Hematopoietic multipotent progenitor cell (in vitro differentiated cells): ENCODE measurements around the gene AP5Z1. TPM values are rescaled to one million over a fixed set of nuclear protein-coding genes. Genes with fewer than 3 reads are reported as not detected.
A peak's percentile ranks its signal among the peaks of the same experiment; 100 is the strongest.

Experiments used
- DNase-seq, 3 donors: peaks; one replicate each; pipeline ENCODE4 v3.0.0-alpha.2; 2011 to 2015; ENCODE audit warnings: low read depth in 2 of 3, low spot score in 2 of 3
- total RNA-seq: library from RNA; depleted of rRNA; stranded (reverse); fragments of >200 nt; gene quantifications from one replicate; pipeline ENCODE4 v1.2.3, GENCODE V29; 2012

Gene AP5Z1
- total RNA-seq, 1 donor: 53.3 TPM

GRCh38 chr7:4745971-4746919 is 29.2 kb upstream of the AP5Z1 start:
- peak in 2 of 3 donors; percentile 60 to 63 for DNase-seq

DNA sequence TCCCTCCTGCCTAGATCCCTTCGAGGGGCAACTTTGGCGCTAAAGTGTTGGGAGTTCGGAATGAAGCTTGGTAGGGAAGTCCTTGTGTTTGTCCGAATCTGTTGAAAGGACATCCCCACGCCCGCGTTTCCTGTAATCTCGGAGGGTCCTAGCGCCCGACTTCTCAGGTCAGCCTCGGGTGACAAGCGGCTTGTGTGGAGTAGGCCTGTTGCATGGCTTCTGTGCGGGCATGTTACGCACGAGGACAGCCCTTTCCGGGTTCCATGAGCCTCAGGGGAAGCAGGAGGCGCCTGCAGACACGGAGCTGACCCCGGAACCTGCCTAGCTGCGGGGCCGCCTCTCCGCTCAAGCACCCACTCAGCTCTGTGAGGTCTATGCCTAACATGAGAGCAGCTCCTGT is 28.4 kb upstream of the AP5Z1 start:
- DNase-seq: no peak

DNA sequence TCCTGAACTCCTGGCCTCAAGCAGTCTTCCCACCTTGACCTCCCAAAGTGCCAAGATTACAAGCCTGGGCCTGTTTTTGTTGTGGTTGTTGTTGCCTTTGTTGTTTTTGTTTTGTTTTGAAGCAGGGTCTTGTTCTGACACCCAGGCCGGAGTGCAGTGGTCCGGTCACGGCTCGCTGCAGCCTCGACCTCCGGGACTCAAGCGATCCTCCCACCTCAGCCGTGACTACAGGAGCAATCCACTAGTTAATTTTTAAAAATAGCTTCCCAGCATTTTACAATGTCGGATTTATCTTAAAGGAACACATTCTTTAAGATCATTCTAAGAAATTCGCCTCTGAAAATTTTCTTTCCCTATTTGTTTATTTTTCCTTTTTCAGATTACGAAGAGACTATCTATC is 27.7 kb upstream of the AP5Z1 start:
- DNase-seq: no peak

- DNase-seq: peak in 1 of 3 donors; percentile 18
Measured at GRCh38 chr7:4748231-4748681, 27.2 kb upstream of the AP5Z1 start.

GRCh38 chr7:4749363-4749762 is 26.1 kb upstream of the AP5Z1 start:
- DNase-seq: no peak

GRCh38 chr7:4749798-4750197 is 25.6 kb upstream of the AP5Z1 start:
- DNase-seq: no peak

DNA sequence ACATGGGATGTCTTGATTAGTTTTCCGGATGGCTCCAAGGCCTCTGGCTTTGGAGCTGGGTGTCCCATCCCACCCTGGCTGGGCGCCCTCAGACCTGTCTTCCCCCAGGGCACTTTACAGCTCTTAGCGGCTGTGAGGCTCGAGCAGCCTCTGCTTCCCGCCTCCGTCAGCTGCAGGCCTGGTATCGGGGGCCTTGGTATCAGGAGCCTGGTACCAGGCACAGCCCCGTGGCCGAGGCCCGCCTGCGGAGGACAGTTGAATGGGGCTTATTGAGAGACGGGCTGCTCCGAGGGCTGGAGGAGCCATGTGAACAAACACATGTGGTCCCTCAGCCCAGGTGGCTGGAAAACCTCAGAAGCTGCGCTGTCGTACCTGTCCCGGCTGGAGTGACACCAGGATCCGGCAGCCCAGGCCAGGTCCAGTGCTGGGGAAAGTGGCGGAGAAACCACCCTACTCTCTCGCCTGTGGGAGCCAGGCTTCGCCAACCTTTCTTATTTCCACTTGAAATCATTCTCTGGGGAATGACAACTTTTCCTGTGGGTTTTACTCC is 23.9 kb upstream of the AP5Z1 start:
- DNase-seq: no peak

GRCh38 chr7:4753598-4754432 is 21.6 kb upstream of the AP5Z1 start:
- DNase-seq: peak; percentile 61 to 76 (median 73)

DNA sequence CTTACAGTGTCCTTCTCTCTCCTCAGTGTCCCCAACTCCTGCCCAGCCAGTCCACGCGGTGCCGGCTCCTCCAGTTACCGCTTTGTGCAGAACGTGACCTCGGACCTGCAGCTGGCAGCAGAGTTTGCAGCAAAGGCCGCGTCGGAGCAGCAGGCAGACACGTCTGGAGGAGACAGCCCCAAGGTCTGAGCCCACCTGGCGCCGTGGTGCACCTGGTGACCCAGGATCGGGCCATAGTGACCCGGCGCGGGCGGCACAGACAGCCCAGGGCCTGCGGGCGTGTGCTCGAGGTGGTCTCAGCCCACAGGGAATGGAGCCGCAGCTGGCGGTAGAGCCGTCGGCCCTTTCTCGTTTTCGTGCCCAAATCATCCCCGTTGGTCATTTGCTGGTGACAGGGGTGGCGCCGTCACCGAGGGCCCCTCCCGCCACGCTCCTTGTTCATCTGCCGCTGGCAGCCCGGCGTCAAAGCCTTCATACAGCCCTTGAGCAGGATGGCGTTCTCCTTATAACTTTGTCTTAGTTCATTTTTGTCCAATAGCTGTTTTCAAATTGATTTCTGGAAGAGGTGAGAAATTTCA is 20.9 kb upstream of the AP5Z1 start:
- DNase-seq: no peak

GRCh38 chr7:4755045-4755444 is 20.4 kb upstream of the AP5Z1 start:
- no peak for DNase-seq

DNA sequence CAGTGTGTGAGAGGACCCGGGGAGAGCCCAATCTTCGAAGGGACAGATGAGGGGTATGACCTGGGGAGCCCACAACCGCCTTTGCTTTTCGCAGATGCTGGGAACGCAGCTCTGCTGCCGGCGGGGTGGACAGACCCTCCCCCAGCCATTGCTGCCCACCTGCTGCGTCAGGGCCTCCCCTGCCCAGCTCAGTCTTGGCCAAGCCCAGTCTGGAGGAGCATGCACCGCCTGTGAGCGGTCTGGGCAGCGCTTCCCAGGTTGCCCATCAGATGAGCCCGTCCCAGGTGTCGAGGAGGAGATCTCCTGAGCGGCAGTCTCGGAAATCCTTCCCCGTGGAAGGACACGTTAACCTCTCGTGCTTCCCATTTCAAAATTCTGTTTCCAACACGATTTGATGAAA is 17.3 kb upstream of the AP5Z1 start:
- no peak for DNase-seq

GRCh38 chr7:4758791-4759190 is 16.6 kb upstream of the AP5Z1 start:
- DNase-seq: no peak

- DNase-seq: no peak
Measured at GRCh38 chr7:4759211-4759610, 16.2 kb upstream of the AP5Z1 start.

DNA sequence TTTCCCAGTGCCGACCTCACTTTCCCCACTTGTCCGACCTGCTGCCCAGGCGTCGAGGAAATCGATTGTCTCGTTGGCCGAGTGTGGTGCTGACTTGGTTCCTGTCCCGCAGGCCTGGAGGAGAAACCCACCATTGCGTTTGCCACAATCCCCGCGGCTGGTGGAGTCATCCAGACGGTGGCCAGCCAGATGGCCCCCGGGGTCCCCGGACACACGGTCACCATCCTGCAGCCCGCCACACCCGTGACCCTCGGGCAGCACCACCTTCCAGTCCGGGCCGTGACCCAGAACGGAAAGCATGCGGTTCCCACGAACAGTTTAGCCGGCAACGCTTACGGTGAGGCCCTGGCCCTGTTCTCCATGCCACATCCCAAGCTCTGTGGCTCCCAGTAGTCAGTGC is 14.5 kb upstream of the AP5Z1 start:
- no peak for DNase-seq

GRCh38 chr7:4762121-4763055 is 13.0 kb upstream of the AP5Z1 start:
- no peak for DNase-seq

DNA sequence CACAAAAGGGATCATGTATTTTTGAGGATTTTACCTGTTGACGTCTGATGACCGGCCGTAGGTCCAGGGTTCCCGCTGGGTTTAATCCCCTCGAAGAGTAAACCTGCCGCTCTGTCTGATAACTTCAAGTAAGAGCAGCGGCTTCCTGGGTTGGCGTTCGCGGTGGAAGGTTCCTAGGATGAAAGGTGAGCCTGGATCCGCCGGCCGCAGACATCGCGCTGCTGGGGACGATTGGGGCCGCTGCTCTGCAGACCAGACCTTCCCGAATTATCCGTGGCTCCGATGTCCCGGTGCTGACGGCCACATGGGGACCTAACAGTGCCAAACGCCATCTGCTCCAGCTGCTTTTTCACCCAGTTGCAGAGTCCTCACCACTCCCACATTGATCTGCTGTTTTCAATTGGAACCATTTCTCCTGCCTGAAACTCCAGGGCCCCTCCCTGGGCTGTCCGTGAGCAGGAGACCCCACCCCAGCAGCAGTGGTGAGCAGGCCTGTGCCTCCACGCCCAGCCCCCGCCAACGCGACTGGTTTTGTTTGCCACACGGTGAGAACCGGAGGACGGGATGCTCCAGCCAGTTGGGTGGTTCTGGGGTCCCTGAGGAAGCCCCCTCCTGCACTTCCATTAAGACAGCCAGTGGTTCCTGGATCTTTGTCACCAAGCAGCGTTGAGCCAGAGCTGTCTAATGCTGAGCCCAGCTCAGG is 12.2 kb upstream of the AP5Z1 start:
- DNase-seq: no peak

- DNase-seq: no peak
Measured at GRCh38 chr7:4763794-4764185, 11.6 kb upstream of the AP5Z1 start.

DNA sequence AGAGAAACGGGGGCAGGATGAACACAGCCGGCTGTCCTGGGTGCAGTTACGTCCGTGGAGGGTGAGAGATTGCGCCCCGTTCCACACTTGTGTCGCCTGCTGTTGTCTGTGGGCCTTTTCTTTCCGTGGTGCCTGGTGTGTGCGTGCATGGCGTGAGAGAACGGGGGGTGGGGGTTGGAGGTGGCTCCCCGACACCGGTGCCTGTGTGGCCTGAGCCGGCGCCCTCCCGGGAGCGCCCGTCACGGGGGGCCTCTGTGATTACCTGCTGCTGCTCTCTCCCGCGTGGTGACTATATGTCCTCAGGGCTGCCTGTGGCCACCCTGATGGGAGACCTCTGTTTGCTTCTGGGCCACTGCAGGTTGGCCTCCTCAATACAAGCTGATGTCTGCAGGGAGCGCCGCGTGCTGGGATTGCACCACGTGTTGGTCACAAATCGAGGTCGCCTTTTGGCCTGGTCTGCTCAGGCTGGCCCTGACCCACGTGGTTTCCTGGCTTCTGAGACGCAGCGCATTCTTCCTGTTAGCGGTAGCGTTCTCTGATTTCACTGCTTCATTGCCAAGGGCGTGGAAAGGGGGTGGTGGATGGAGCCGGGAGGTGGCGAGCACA is 10.9 kb upstream of the AP5Z1 start:
- DNase-seq: no peak
